Natural killer cell (primary cell): ENCODE results near the gene BPIFB4. TPM values are rescaled to one million over a fixed set of nuclear protein-coding genes. Genes with fewer than 3 reads are reported as not detected.

Source experiments
- ATAC-seq, 3 donors: fragments of 150-1000 bp in 2 of 3; fragments of 200-7000 bp in 1 of 3; cut with Tn5 transposase; 1 replicate in 1 of 3; 2 replicates in 2 of 3; pipeline ENCODE4 v1.10.0; 2021; ENCODE audit warnings: mild to moderate bottlenecking in 2 of 3, moderate library complexity in 2 of 3
- DNase-seq, 2 donors: peaks; one replicate each; pipeline versions ENCODE4 v3.0.0 to v3.0.0-alpha.2; 2013 to 2021; ENCODE audit warnings: mixed read lengths in 1 of 2
- H3K27ac ChIP-seq: one replicate; pipeline ENCODE4 v1.5.1; 2013; ENCODE audit warnings: mild to moderate bottlenecking, low read length
- H3K27me3 ChIP-seq: one replicate; pipeline ENCODE4 v1.6.1; 2013; ENCODE audit warnings: low read length; ENCODE audit not compliant: control insufficient read depth, insufficient read depth
- H3K36me3 ChIP-seq: one replicate; pipeline ENCODE4 v1.6.1; 2013; ENCODE audit warnings: low read length; ENCODE audit not compliant: control insufficient read depth, insufficient read depth
- H3K4me1 ChIP-seq: one replicate; pipeline ENCODE4 v1.6.1; 2013; ENCODE audit warnings: low read length; ENCODE audit not compliant: control insufficient read depth, insufficient read depth
- H3K4me3 ChIP-seq: one replicate; pipeline ENCODE4 v1.5.1; 2013; ENCODE audit warnings: low read length
- H3K9me3 ChIP-seq: one replicate; pipeline ENCODE4 v1.6.1; 2013; ENCODE audit warnings: low read length; ENCODE audit not compliant: control insufficient read depth, insufficient read depth
- H3K27ac Mint-ChIP-seq, 2 donors: one replicate each; pipeline ENCODE4 v1.8.0; 2022; ENCODE audit warnings: mild to moderate bottlenecking in 2 of 2, mixed read lengths in 2 of 2, moderate library complexity in 1 of 2
- H3K27me3 Mint-ChIP-seq, 2 donors: one replicate each; pipeline ENCODE4 v1.8.0; 2022; ENCODE audit warnings: low read depth in 2 of 2, mixed read lengths in 2 of 2
- H3K36me3 Mint-ChIP-seq: one replicate; pipeline ENCODE4 v1.8.0; 2022; ENCODE audit warnings: mixed read lengths
- H3K4me1 Mint-ChIP-seq, 2 donors: one replicate each; pipeline ENCODE4 v1.8.0; 2022; ENCODE audit warnings: mixed read lengths in 2 of 2
- H3K4me3 Mint-ChIP-seq: one replicate; pipeline ENCODE4 v1.8.0; 2022; ENCODE audit warnings: mild to moderate bottlenecking, moderate library complexity, mixed read lengths
- H3K9me3 Mint-ChIP-seq, 2 donors: one replicate each; pipeline ENCODE4 v1.8.0; 2022; ENCODE audit warnings: mixed read lengths in 2 of 2
- WGBS: methylation state at CpG from one replicate; pipeline ENCODE4 v1.1.7; 2013; ENCODE audit warnings: missing lambda C conversion rate; ENCODE audit not compliant: insufficient coverage; 5-methylcytosine and 5-hydroxymethylcytosine counted together
- intact Hi-C: fragments of 100-400 bp; cut with micrococcal nuclease; formaldehyde crosslinking; loops from one replicate; pipeline ENCODE4 v1.14.2; 2022
- total RNA-seq, 4 donors: library from RNA; stranded (reverse); fragments of 120-200 nt in 1 of 4; gene quantifications; one replicate each; pipeline versions ENCODE4 v1.2.3 to v1.2.4, GENCODE V29; 2013 to 2022
- TF ChIP-seq, protein P1 (sequence below): fragments of 200-600 bp; IDR thresholded peaks from one replicate; pipeline ENCODE4 v1.8.0; 2022; ENCODE audit warnings: antibody characterized with exemption

The BPIFB4 gene
- total RNA-seq, 3 donors from 2014 or later (not counting 1 experiment from before 2014, with no cell fraction given) = not detected

DNA sequence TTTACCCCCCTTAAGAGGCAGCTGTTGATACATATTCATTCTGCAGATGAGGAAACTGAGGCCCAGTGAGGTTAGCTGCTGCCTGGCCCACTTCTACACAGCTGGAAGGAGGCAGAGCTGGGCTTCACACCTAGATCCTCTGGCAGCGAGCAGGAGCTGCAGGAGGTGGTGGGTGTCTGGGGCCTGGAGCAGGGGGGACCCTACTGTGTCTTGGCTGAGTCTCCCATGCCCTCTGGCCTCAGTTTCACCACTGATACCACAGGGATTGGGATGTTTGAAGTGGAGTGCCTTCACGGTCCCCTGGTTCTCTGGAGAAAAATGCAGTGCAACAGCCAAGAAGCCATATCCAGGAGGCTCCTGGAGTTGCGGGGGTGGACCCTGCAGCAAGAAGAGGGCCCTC lies 80.3 kb downstream of the BPIFB4 start:
- Mint-ChIP-seq H3K36me3 (no peaks in the 10 kb centered on the region), H3K9me3 (no peaks in the 10 kb centered on the region), H3K27me3 (peaks cover 6 to 7% of the 10 kb centered on the region in 2 donors), H3K4me3 (no peak overlapping the region), H3K27ac (no peak overlapping the region), H3K4me1 (no peaks in the 10 kb centered on the region)
- no peak for DNase-seq
- H3K9me3 ChIP-seq = no peaks in the 10 kb centered on the region
- WGBS = 89% methylated on average over 3 of the region's 3 CpGs
- H3K27me3 ChIP-seq = no peaks in the 10 kb centered on the region
- H3K4me3 ChIP-seq = no peak overlapping the region
- no peak for ATAC-seq
- H3K27ac ChIP-seq = no peak overlapping the region
- intact Hi-C loops = no loop called here
- no peaks in the 10 kb centered on the region for H3K36me3 ChIP-seq
- H3K4me1 ChIP-seq = no peaks in the 10 kb centered on the region
- TF ChIP-seq, protein P1, sequence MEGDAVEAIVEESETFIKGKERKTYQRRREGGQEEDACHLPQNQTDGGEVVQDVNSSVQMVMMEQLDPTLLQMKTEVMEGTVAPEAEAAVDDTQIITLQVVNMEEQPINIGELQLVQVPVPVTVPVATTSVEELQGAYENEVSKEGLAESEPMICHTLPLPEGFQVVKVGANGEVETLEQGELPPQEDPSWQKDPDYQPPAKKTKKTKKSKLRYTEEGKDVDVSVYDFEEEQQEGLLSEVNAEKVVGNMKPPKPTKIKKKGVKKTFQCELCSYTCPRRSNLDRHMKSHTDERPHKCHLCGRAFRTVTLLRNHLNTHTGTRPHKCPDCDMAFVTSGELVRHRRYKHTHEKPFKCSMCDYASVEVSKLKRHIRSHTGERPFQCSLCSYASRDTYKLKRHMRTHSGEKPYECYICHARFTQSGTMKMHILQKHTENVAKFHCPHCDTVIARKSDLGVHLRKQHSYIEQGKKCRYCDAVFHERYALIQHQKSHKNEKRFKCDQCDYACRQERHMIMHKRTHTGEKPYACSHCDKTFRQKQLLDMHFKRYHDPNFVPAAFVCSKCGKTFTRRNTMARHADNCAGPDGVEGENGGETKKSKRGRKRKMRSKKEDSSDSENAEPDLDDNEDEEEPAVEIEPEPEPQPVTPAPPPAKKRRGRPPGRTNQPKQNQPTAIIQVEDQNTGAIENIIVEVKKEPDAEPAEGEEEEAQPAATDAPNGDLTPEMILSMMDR = no peak

DNA sequence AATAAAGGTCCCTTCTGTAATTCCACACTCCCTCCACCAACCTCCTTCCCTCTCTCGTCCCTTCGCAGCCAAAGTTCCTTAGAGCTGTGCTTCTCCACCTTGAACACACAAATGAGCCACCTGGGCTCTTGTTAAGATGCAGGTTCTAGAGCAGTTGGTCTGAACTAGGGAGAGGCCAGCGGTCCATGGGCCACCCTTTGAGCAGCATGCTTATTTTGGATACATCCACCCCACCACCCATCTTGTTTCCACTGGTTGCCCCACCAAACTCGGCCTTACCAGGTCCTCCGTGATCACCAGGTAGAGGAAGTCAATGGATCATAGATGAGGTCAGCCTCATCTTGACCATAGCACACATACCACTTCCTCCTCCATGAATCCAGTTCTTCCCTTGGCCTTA lies 81.2 kb downstream of the BPIFB4 start:
- WGBS = 77% methylated on average over 5 of the region's 5 CpGs
- H3K27ac ChIP-seq = no peak overlapping the region
- intact Hi-C loops = no loop called here
- TF ChIP-seq, protein P1 = no peak
- DNase-seq (no peak), ATAC-seq (no peak)
- Mint-ChIP-seq H3K36me3 (no peaks in the 10 kb centered on the region), H3K9me3 (no peaks in the 10 kb centered on the region), H3K4me3 (no peak overlapping the region), H3K27ac (no peak overlapping the region), H3K4me1 (no peaks in the 10 kb centered on the region), H3K27me3 (peaks cover 6 to 7% of the 10 kb centered on the region in 2 donors)
- no peak overlapping the region for H3K4me3 ChIP-seq
- no peaks in the 10 kb centered on the region for H3K9me3 ChIP-seq
- no peaks in the 10 kb centered on the region for H3K4me1 ChIP-seq
- no peaks in the 10 kb centered on the region for H3K36me3 ChIP-seq
- H3K27me3 ChIP-seq = no peaks in the 10 kb centered on the region

Other genes starting within 250 kb of the BPIFB4 start
- gene EFCAB8, start 220.7 kb upstream of the BPIFB4 start, total RNA-seq = 1 to 10 TPM; 1.2 to 2.9 (median 2.3) TPM
- not detected for gene SUN5, start 75.2 kb upstream of the BPIFB4 start, total RNA-seq
- not detected for gene BPIFB2, start 71.9 kb upstream of the BPIFB4 start, total RNA-seq
- gene BPIFB6, start 48.0 kb upstream of the BPIFB4 start, total RNA-seq = not detected
- not detected for gene BPIFB3, start 25.7 kb upstream of the BPIFB4 start, total RNA-seq
- not detected for gene BPIFA2, start 88.5 kb downstream of the BPIFB4 start, total RNA-seq
- gene BPIFA3, start 137.7 kb downstream of the BPIFB4 start, total RNA-seq = not detected
- not detected for gene BPIFA1, start 156.4 kb downstream of the BPIFB4 start, total RNA-seq
- gene BPIFB1, start 203.6 kb downstream of the BPIFB4 start, total RNA-seq = not detected